ENCODE results near the gene EAF1.

DNA sequence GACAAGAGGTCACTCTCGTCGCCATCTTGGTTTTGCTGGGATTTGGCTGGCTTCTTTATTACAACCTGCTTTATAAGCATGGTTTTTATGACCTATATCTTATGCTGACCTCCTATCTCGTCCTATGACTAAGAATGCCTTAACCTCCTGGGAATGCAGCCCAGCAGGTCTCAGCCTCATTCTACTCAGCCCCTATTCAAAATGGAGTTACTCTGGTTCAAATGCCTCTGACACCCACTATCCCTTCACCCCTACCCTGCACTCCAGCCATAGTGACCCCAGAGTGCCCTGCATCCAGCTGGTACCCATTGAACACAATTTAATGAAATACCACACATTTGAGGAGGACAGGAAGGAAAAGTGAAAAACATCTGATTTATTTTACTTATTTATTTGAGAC is 23.4 kb upstream of the EAF1 start:
- TF ChIP-seq, protein P1, sequence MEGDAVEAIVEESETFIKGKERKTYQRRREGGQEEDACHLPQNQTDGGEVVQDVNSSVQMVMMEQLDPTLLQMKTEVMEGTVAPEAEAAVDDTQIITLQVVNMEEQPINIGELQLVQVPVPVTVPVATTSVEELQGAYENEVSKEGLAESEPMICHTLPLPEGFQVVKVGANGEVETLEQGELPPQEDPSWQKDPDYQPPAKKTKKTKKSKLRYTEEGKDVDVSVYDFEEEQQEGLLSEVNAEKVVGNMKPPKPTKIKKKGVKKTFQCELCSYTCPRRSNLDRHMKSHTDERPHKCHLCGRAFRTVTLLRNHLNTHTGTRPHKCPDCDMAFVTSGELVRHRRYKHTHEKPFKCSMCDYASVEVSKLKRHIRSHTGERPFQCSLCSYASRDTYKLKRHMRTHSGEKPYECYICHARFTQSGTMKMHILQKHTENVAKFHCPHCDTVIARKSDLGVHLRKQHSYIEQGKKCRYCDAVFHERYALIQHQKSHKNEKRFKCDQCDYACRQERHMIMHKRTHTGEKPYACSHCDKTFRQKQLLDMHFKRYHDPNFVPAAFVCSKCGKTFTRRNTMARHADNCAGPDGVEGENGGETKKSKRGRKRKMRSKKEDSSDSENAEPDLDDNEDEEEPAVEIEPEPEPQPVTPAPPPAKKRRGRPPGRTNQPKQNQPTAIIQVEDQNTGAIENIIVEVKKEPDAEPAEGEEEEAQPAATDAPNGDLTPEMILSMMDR (IDR thresholded peaks at IDR 0.05; ENCODE audit: low read length): no peak
- TF ChIP-seq EZH2 (IDR thresholded peaks at IDR 0.05; ENCODE audit: borderline replicate concordance, low read length): no peak

All from OCI-LY1 (cell line).